NCI-H510A treated with DMSO at 0.1 percent for 48 hours (cell line): ENCODE data around the gene GRIK4.

Experiments used
- DNase-seq: peaks from one replicate; lab custom pipeline; 2025; lab: John Stamatoyannopoulos, UW

Gene GRIK4

GRCh38 chr11:120510406-120511115 is 987 bp upstream of the GRIK4 start:
- no peak for DNase-seq

- no peak for DNase-seq
Measured at GRCh38 chr11:120511820-120512738, 531 bp downstream of the GRIK4 start.

GRCh38 chr11:120512739-120513435 is 1.3 kb downstream of the GRIK4 start:
- DNase-seq = no peak

- DNase-seq = no peak
Measured at GRCh38 chr11:120513436-120514315, 2.1 kb downstream of the GRIK4 start.

GRCh38 chr11:120514541-120515121 is 3.1 kb downstream of the GRIK4 start:
- no peak for DNase-seq

GRCh38 chr11:120515186-120515723 is 3.7 kb downstream of the GRIK4 start:
- no peak for DNase-seq

- no peak for DNase-seq
Measured at GRCh38 chr11:120516461-120517389, 5.2 kb downstream of the GRIK4 start.

GRCh38 chr11:120517390-120517761 is 5.8 kb downstream of the GRIK4 start:
- no peak for DNase-seq

GRCh38 chr11:120517801-120518291 is 6.3 kb downstream of the GRIK4 start:
- no peak for DNase-seq

- no peak for DNase-seq
Measured at GRCh38 chr11:120518356-120518755, 6.8 kb downstream of the GRIK4 start.

- no peak for DNase-seq
Measured at GRCh38 chr11:120519474-120519873, 7.9 kb downstream of the GRIK4 start.

GRCh38 chr11:120520091-120520822 is 8.7 kb downstream of the GRIK4 start:
- no peak for DNase-seq

GRCh38 chr11:120521176-120521575 is 9.6 kb downstream of the GRIK4 start:
- no peak for DNase-seq

- DNase-seq = no peak
Measured at GRCh38 chr11:120522021-120522420, 10.5 kb downstream of the GRIK4 start.

GRCh38 chr11:120522736-120523135 is 11.2 kb downstream of the GRIK4 start:
- DNase-seq = no peak

- DNase-seq = no peak
Measured at GRCh38 chr11:120523196-120523595, 11.6 kb downstream of the GRIK4 start.

- no peak for DNase-seq
Measured at GRCh38 chr11:120524536-120525085, 13.1 kb downstream of the GRIK4 start.
